Stimulated activated CD8-positive, alpha-beta memory T cell treated with anti-CD3 and anti-CD28 coated beads, Interleukin-15, amount 100 ng/mL, for 48 hours (primary cell): ENCODE measurements around the gene NSL1.
"Not testable (repeated sequence)": the region's sequence is repeated elsewhere in the genome, so short reads cannot be mapped to it uniquely, and the experiment has no call there.

Experiments
- DNase-seq, 2 donors: peaks; one replicate each; pipeline ENCODE4 v3.0.0-alpha.2; 2020; ENCODE audit warnings: low read depth in 2 of 2

Gene NSL1, protein sequence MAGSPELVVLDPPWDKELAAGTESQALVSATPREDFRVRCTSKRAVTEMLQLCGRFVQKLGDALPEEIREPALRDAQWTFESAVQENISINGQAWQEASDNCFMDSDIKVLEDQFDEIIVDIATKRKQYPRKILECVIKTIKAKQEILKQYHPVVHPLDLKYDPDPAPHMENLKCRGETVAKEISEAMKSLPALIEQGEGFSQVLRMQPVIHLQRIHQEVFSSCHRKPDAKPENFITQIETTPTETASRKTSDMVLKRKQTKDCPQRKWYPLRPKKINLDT

GRCh38 chr1:212791676-212792395, at the start of gene NSL1, which contains the start of gene TATDN3:
TSS of gene NSL1 (minus strand) at chr1:212791777. CDS start at chr1:212791763, 14 bp downstream.
TSS of gene TATDN3 (plus strand) at chr1:212791894. CDS start at chr1:212791922, 28 bp downstream.
- DNase-seq, result peak; percentile 84 to 89

DNA sequence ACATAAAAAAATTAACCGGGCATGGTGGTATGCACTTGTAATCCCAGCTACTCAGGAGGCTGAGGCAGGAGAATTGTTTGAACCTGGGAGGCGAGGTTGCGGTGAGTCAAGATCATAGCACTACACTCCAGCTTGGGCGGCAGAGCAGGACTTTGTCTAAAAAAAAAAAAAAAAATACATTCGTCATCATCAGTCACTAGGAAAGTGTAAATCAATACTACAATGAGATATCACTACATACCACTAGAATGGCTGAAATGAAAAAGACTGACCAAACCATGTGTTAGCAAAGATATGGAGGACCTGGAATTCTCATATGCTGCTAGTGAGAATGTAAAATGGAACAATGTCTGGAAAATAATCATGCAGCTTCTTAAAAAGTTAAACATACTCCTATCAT, 46.6 kb upstream of the NSL1 start:
- DNase-seq, result no peak

- not testable (repeated sequence) for DNase-seq
Measured at GRCh38 chr1:212833211-212834207, 41.9 kb upstream of the NSL1 start.

DNA sequence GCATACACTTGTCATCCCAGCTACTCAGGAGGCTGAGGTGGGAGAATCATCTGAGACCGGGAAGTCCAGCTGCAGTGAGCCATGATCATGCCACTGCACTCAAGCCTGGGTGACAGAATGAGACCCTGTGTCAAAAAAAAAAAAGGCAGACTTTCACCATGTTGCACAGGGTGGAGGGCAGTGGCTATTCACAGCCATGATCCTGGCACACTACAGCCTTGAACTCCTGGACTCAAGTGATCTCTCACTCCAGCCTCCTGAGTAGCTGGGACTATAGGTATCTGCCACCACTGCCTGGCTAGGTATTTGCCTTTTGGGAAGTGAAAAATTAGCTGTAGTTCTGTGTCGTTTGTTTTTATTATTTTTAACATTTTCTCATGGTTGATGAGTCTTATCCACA, 36.8 kb upstream of the NSL1 start:
- no peak for DNase-seq

- DNase-seq, result no peak
Measured at GRCh38 chr1:212827831-212828278, 36.3 kb upstream of the NSL1 start.

- no peak for DNase-seq
Measured at GRCh38 chr1:212827171-212827776, 35.7 kb upstream of the NSL1 start.

GRCh38 chr1:212825798-212826452, 34.3 kb upstream of the NSL1 start:
- no peak for DNase-seq

DNA sequence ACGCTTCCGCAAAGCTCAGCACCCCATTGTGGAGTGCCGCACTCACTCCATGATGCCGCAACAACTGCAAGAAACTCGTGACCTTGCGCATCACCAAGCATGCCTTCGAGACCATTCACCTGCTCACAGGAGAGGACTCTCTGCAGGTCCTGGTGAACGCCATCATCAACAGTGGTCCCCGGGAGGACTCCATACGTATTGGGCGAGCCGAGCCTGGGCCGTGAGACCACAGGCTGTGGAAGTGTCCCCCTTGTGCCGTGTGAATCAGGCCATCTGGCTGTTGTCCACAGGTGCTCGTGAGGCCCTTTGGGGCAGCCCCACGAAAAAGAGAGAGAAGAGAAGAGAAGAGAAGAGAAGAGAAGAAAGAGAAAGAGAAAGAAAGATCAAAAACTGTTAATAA, 32.6 kb upstream of the NSL1 start:
- DNase-seq, result no peak

- DNase-seq, result no peak
Measured at GRCh38 chr1:212822956-212823355, 31.4 kb upstream of the NSL1 start.

GRCh38 chr1:212820969-212821368, 29.4 kb upstream of the NSL1 start:
- no peak for DNase-seq

GRCh38 chr1:212819726-212820125, 28.1 kb upstream of the NSL1 start:
- no peak for DNase-seq

GRCh38 chr1:212816567-212817278, 25.1 kb upstream of the NSL1 start:
- no peak for DNase-seq

GRCh38 chr1:212814537-212815334, 23.2 kb upstream of the NSL1 start:
- no peak for DNase-seq

DNA sequence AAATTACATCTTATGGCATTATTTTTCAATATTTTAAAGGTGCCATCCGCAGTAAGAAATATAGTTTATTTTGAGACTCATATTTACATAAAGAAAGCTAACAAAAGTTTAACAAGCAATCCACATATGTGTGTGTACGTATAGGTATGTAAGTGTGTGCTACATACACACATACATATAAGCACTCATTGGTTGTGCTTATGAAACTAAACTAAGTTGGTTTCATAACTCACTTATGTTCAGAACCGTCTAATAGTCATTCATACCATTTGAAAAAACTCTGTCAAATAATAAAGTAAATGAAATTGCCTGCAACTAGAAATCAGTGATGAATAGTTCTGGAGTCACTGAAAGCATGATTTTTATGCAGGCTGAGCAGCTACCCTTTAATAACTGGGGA, 14.2 kb upstream of the NSL1 start:
- no peak for DNase-seq

- DNase-seq, result no peak
Measured at GRCh38 chr1:212797681-212798080, 6.1 kb upstream of the NSL1 start.

DNA sequence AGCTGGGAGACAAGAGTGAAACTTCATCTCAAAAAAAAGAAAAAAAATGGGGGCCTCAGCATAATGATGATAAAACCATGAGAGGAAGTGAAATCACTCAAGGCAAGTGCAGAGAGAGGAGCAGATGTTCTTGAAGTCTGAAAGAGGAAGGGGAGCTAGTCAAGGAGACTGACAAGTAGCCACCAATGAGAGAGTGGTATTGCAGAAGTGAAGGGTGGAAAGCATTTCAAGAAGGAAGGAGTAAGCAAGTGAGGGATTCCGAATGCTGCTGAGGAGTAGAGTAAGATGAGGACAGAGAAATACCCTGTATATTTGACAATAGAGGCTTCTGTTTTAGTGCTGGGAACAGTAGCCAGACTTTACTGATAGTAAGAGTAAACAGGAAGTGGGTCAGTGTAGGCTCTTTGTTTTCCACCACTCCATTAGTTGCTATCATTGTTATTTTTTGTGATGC, 3.0 kb upstream of the NSL1 start:
- DNase-seq, result no peak

DNA sequence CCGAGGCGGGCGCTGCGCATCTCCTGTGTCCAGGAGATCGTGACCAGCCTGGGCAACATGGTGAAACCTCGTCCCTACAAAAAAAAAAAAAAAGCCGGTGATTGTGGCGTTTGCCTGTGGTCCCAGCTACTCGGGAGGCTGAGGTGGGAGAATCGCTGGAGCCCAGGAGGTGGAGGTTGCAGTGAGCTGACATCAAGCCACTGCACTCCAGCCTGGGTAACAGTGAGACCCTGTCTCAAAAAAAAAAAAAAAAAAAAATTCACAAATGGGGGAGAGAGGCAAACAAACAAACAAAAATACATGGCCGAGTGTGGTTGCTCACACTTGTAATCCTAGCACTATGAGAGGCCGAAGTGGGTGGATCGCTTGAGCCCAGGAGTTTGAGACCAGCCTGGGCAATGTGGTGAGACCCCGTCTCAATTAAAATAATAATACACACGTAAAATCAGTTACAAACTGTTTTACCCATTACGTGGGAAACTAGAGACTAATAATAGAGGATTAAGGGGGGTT, 875 bp upstream of the NSL1 start:
- no peak for DNase-seq

DNA sequence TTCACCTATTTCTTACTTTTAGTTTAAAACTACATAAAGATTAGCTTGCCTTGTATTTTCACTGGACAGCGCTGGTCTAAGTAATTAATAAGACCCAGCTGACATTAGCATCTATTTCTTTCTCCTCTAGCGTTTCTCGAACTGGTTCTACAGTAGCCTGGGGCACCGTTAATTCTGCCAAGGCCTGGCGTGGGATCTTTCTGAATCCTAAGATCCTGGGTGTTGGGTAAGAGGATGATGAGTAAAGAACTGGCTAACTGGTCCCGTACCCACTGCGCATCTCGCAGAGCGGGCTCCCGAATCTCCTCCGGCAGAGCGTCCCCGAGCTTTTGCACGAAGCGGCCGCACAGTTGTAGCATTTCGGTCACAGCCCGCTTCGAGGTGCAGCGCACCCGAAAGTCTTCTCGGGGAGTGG, 309 bp downstream of the NSL1 start:
- no peak for DNase-seq

DNA sequence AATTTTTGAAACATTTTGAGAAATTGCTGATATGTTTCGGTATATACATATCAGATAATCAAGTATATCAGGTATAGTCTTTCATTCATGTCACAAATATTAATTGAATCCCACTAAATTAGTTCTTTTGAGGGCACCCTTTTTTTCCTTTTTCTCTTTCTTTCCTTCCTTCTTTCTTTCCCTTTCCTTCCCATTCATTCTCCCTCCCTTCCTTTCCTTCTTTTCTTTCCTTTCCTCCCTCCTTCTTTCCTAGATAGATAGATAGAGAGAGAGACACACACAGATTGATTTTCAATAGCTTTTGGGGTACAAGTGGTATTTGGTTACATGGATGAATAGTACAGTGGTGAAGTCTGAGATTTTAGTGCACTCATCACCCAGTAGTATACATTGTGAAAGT, 5.7 kb downstream of the NSL1 start:
- DNase-seq, result no peak
